ENCODE data around the gene ACSBG1.
A peak's percentile ranks its signal among the peaks of the same experiment; 100 is the strongest.

The ACSBG1 gene

DNA sequence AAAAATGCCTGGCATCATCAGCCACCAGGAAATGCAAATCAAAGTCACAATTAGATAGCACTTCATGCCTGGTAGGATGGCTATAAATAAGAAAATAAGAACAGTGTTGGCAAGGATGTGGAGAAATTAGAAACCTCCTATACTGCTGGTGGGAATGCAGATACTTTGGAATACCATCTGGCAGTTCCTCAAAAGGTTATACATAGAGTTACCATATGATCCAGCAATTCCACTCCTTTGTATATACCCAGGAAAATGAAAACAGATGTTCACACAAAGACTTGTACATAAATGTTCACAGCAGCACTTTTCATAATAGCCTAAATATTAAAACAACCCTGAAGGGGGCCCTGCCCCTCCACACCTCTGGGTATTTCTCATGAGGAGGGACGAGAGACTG is 13.7 kb downstream of the ACSBG1 start:
- DNase-seq (ENCODE audit: low spot score), result no peak

DNA sequence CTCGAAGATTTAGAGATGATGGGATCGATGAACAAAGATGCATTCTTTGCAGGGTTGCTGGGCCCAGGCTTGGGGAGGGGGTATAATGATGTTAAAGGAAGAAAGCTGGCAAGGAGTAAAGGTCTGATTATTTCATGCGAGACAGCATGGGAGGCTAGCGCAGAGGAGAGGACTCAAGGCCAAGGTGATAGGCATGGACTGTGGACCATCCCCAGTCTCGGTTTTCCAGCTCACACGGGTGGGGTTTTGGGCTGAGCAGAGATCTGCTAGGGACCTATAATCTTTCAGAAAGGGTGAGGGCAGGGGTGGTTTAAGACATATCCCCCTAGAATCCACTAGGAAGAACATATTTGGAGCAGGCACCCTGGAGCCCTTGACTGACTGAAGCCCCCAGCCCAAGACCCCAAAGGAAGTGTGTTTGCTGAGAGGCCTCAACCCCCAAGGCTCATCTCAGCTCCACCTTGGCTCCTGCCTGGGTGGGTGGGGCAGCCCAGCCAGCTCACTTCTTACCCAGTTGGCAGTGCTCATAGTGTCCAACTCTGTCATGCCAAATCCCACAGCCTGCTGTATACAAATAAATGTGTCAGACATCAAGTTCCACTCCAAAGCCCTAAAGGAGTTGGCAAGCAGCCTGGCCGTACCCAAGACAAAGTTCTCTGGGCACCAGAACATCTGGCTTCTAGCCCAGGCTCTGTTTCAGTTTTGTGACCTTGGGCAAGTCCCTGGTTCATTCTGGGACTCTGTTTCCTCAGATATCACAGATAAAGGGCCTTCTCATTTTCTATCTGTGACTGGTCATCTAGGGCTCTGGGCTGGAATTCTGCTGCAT is 17.9 kb downstream of the ACSBG1 start:
- DNase-seq (ENCODE audit: low spot score), result peak; percentile 83

- no peak for DNase-seq (ENCODE audit: low spot score)
Observed at GRCh38 chr15:78213956-78214355, 20.4 kb downstream of the ACSBG1 start.

- DNase-seq (ENCODE audit: low spot score), result no peak
Observed at GRCh38 chr15:78213425-78213750, 21.0 kb downstream of the ACSBG1 start.

GRCh38 chr15:78212546-78213424 is 21.6 kb downstream of the ACSBG1 start:
- peak; percentile 59 for DNase-seq (ENCODE audit: low spot score)

DNA sequence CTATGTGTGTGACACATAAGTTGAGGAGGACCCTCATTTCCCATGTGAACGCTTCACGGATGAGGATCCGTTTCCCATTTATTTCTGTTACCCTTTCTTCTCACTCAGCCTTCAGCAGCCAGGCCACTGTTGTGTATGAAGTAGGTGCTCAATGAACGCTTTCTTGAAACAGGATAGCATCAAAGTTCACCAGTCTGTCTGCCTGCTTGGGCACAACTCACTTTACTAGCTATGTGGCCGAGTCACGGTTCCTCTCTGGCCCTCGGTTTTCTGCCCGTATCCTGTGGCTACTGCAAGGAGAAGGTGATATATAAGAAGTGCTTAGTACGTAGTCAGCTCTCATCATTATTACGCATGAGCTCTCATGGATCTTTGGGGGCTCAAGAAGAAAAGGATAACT is 22.4 kb downstream of the ACSBG1 start:
- no peak for DNase-seq (ENCODE audit: low spot score)

DNA sequence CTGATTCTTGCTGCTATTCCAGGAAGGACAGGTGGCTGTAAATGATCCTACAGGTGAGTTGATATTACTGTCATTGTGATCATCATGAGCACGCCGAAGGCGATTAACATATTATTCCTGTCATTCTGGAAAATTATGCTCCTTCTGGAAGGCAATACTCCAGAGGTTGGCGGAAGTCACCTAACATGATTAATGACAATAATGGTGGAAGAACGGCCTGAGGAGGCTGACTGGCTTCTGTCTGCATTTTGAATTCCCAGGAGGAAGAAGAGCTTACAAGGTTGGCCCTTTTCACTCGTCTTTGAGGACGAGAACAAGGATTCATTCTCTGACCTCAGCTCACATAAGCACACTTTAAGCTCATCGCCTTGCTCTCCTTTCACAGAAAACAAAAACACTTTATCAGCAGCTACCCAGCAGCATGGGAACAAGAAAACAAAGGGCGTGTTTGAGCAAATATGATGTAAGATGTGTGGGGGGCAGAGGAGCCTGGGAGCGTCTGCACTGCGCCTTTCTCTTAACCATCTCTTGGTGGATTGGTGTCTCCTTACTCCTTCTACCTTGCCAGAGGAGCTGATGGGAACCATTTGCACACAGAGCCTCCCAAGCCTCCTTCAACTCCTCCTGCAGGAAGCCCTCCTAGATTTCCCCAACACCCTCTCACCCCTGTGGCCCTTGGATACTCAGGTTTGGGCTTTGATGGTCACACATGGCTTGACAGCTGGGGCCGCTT is 23.0 kb downstream of the ACSBG1 start:
- peak; percentile 77 for DNase-seq (ENCODE audit: low spot score)

- DNase-seq (ENCODE audit: low spot score), result peak; percentile 11
Observed at GRCh38 chr15:78210349-78210717, 24.0 kb downstream of the ACSBG1 start.

DNA sequence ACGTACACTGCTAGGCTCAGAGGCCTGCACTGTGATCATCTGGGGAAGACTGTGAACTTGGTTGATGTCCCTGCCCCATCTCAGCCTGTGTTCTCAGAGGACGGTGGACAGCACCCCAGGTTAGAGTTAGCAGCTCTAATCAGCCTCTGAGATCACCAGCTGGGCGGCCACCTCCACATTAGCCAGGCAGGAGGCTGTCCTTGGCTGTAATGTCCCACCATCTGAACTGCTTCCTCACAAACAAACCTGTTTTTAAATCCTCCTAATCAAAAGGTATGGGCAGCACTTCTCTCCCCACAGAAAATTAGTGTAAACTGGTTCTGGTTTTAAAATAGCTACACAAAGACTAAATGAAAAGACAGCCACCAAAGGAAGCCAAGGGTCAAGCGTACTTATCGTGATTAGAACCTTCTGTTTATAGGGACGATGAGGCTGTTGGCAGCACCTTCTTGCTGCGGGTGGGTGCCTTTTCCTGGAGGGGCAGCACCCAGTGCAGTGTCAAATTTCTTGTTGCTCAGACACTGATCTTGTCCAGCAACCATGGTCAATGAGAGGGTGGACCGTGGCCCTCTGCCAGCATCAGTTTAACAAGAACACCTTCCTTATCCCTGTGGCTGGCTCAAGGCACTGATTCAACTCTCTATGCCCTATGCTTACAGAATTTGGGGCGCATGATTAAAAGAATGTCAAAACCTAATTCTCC is 24.6 kb downstream of the ACSBG1 start:
- DNase-seq (ENCODE audit: low spot score), result peak; percentile 4

GRCh38 chr15:78208887-78209645 is 25.3 kb downstream of the ACSBG1 start:
- DNase-seq (ENCODE audit: low spot score), result peak; percentile 35

DNA sequence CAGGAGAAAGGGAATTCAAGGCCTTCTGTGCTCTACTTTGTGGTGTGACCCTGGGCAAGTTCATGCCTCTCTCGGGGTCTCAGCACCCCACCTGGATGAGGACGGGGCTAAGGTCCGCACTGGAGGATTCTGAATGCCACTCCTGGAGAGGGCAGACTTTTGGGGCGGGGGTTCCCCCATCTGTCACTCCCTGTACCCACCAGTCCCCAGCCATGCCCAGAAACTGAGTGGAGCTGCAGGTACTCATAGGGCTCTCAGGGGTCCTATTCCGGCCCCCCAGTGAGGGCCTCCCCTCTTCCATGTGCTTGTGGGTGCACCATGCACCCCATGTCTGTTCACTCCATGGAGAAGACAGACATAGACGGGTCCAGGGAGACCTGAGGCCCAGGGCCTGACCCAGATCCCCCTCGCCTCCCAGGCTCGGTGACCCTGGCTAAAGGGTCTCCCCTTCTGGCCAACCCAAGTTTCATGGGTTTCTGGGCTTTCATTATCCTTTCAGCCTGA is 26.0 kb downstream of the ACSBG1 start:
- peak; percentile 1 for DNase-seq (ENCODE audit: low spot score)

DNA sequence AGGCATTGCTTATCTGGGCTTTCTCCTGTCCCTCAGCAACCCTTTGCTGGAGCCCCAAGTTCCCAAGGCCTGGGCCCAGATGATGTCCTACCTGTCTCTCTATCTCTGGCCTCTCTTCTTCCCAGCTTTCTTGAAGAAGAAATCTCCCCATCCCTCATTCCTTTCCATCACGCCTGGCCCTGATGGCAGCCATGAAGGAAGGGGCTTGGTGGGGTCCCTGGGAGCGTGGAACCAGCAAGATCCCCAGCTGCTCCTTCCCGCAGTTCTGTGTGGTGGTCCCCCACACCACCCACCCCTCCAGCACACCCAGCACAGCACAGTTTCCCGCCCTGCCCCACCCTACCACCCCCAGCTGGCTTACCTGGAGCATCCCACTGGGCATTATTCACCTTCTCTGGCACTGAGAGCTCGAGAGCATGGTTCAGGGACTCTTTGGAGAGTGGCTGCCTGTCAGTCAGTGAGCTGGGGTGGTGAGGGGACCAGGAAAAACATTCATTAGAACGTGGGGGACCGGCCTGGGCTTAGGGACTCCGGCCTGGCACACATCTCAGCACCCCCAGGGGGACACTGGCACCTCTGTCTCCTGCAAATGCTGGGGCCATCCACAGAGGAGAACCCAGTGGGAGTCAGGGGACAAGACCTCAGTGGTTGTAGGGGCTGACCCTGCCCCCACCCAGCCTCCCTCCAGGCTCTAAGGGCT is 26.6 kb downstream of the ACSBG1 start:
- no peak for DNase-seq (ENCODE audit: low spot score)

GRCh38 chr15:78207110-78207458 is 27.3 kb downstream of the ACSBG1 start:
- DNase-seq (ENCODE audit: low spot score), result no peak

GRCh38 chr15:78206326-78207109 is 27.8 kb downstream of the ACSBG1 start:
- DNase-seq (ENCODE audit: low spot score), result peak; percentile 11

DNA sequence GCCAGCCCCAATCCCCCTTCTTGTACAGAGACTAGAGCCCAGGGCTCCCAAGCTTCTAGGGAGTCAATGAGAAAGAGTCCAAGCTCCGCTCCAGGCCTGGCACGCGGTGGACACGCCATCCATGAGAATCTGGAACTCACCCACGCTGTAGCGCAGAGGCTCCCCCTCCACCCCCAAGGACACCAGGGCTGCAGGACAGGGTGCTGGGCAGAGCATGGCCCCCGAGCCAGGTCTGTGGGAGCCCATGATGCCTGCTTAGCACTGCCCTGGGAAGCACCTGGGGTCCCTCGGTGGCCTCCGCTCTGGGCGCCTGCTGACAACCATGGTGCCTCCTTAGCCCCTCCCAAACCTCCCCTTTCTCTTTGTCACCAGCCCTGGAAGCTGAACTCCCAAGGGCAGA is 28.5 kb downstream of the ACSBG1 start:
- peak; percentile 6 for DNase-seq (ENCODE audit: low spot score)

GRCh38 chr15:78205337-78205736 is 29.0 kb downstream of the ACSBG1 start:
- DNase-seq (ENCODE audit: low spot score), result no peak

DNA sequence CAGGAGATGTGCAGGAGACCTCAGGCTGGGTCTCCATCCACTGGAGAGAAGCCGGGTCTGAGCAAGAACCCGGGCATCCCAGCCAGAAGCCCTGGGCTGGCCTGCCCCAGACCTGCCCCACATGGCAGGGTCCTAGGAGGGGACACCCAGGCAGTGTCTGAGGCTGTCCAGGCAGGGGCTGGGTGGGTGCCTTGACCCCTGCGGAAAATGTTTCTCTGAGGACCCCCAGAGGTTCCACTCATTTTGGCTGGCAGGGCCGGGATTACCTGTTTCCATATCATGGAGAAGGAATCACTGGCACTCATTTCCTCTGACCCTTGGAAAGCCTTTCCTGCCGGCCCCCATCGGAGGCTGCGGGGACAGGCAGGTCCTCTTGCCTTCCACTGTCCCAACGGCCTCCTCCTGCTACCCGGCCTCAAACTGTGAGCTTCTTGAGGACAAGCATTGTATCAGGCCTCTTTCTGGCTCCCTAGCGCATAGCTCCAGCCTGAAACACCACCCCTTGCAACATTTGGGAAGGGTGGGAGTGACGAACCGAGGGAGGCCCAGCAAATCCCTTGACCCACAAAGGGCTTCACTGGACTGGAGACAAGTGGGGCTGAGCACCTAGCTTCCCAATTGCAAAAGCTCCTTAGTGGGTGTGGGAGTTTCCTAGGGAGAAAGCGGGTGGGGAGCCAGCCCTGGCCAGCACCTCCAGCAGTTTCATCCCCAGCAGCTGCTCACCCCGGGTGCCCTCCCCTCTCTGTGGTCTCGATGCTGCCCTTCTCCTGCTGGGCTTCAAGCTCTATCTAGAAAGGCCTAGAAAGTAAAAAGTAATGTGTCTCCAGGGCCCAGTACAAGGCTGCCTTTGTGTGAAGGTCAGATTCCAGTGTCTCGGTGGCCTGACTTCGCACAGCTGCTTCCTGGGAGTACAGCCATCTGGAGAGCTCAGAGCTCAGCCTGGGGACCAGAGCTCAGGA is 29.7 kb downstream of the ACSBG1 start:
- DNase-seq (ENCODE audit: low spot score), result peak; percentile 83
